Measurements from ENCODE around the gene CRTC2. TPM values are rescaled to one million over a fixed set of nuclear protein-coding genes. Genes with fewer than 3 reads are reported as not detected.
"Not testable (repeated sequence)": the region's sequence is repeated elsewhere in the genome, so short reads cannot be mapped to it uniquely, and the experiment has no call there.

Gene CRTC2
- total and polyA plus RNA-seq, 2 experiments from 2014 or later: 10.6 to 20.7 TPM

- no peak for TF ChIP-seq ZNF462 (CRISPR knock-in tag; IDR thresholded peaks at IDR 0.05)
- no peak for TF ChIP-seq EZH2phosphoT487 (IDR thresholded peaks at IDR 0.05; ENCODE audit: unreplicated experiment)
- no peak for TF ChIP-seq CREB1 (CRISPR knock-in tag; IDR thresholded peaks at IDR 0.05; ENCODE audit: low read depth)
- TF ChIP-seq EZH2 (IDR thresholded peaks at IDR 0.05; ENCODE audit: low read depth, unreplicated experiment): no peak
- TF ChIP-seq ETS1 (IDR thresholded peaks at IDR 0.05): no peak
- TF ChIP-seq, protein P1, sequence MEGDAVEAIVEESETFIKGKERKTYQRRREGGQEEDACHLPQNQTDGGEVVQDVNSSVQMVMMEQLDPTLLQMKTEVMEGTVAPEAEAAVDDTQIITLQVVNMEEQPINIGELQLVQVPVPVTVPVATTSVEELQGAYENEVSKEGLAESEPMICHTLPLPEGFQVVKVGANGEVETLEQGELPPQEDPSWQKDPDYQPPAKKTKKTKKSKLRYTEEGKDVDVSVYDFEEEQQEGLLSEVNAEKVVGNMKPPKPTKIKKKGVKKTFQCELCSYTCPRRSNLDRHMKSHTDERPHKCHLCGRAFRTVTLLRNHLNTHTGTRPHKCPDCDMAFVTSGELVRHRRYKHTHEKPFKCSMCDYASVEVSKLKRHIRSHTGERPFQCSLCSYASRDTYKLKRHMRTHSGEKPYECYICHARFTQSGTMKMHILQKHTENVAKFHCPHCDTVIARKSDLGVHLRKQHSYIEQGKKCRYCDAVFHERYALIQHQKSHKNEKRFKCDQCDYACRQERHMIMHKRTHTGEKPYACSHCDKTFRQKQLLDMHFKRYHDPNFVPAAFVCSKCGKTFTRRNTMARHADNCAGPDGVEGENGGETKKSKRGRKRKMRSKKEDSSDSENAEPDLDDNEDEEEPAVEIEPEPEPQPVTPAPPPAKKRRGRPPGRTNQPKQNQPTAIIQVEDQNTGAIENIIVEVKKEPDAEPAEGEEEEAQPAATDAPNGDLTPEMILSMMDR (conservative IDR thresholded peaks at IDR 0.05; ENCODE audit: low read depth in 2 of 2): no peak
These were observed 52.0 kb downstream of the CRTC2 start (continued) for GRCh38 chr1:153906396-153906795.

- Histone ChIP-seq H3K27ac (ENCODE audit: low read depth) (0 out of 2 replicates have a peak overlapping the region, but pooled peaks have one; percentile 2), H4K20me1 (replicated peaks; ENCODE audit: insufficient read depth) (peaks cover 55% of the 10 kb centered on the region), H3K79me2 (replicated peaks; ENCODE audit: insufficient read depth) (peaks cover 99% of the 10 kb centered on the region)
- not testable (repeated sequence) for DNase-seq (ENCODE audit: low spot score); H2AFZ ChIP-seq; H3K27me3 Mint-ChIP-seq (ENCODE audit: insufficient read depth, low read depth, poor library complexity); H3K4me1 ChIP-seq (ENCODE audit: insufficient read depth); H3K4me2 ChIP-seq; H3K9me3 Mint-ChIP-seq; H3K27me3 ChIP-seq (ENCODE audit: insufficient read depth); H3F3A ChIP-seq (replicated peaks; ENCODE audit: low read depth); H3K36me3 ChIP-seq (ENCODE audit: insufficient read depth); H3K4me3 ChIP-seq; ATAC-seq; H3K4me1 Mint-ChIP-seq; H3K9me2 ChIP-seq (ENCODE audit: insufficient read depth); H3K4me3 Mint-ChIP-seq; H3K27ac Mint-ChIP-seq
- peaks cover 27% of the 10 kb centered on the region for H3K36me3 Mint-ChIP-seq (ENCODE audit: low read depth)
These were observed 52.5 kb downstream of the CRTC2 start for GRCh38 chr1:153905908-153906307.
